Measurements from ENCODE around the gene NHERF1.

GRCh38 chr17:74806334-74806733, 57.9 kb downstream of the NHERF1 start:
- TF ChIP-seq EZH2 (IDR thresholded peaks at IDR 0.05; ENCODE audit: low read length, unreplicated experiment) (no peak), CTCF (conservative IDR thresholded peaks at IDR 0.05; ENCODE audit: low read depth, low read length) (no peak)
